Endothelial cell of umbilical vein (primary cell): ENCODE measurements around the gene SLC49A3. TPM values are rescaled to one million over a fixed set of nuclear protein-coding genes. Genes with fewer than 3 reads are reported as not detected.

Experiments
- BruUV-seq: library from RNA; stranded (reverse); fragments of 400-500 nt; replicated peaks from 2 replicates; lab custom pipeline; 2021; lab: Mats Ljungman, UMichigan
- CTCF ChIA-PET: fragments of 300-600, 350-600 bp; sonication (Branson Sonifier 250); formaldehyde crosslinking; loops from one replicate; lab custom pipeline; 2021; ENCODE audit warnings: antibody characterized with exemption, inconsistent platforms; lab: Charles Lee
- POLR2A ChIA-PET: fragments of 300-600, 350-600 bp; sonication (Branson Sonifier 250); formaldehyde crosslinking; loops from one replicate; lab custom pipeline; 2021; ENCODE audit warnings: antibody characterized with exemption, inconsistent platforms; lab: Charles Lee
- DNase-seq: peaks from one replicate; pipeline ENCODE4 v3.0.0-alpha.2; 2011; ENCODE audit warnings: low read depth, low spot score
- FAIRE-seq: peaks from 2 replicates; lab custom pipeline; 2011; peaks lifted over from hg19 to GRCh38; lab: Jason Lieb, UNC
- H2AFZ ChIP-seq: 2 replicates; pipeline ENCODE4 v1.6.0; 2012; ENCODE audit warnings: low read depth, low read length, control low read depth, inconsistent platforms
- H3K27ac ChIP-seq: 2 replicates; pipeline ENCODE4 v1.5.1; 2011; ENCODE audit warnings: low read depth, mild to moderate bottlenecking, control low read depth, low read length, moderate library complexity; ENCODE audit not compliant: insufficient read depth
- H3K27me3 ChIP-seq, 2 experiments: 2 replicates each; pipeline versions ENCODE4 v1.6.0 to v1.6.1; 2011; ENCODE audit warnings: low read length in 2 of 2, mixed read lengths in 1 of 2; ENCODE audit not compliant: control insufficient read depth in 2 of 2, insufficient read depth in 2 of 2
- H3K36me3 ChIP-seq, 2 experiments: 2 replicates in 1 of 2; 3 replicates in 1 of 2; pipeline ENCODE4 v1.5.1; 2011; ENCODE audit warnings: low read length in 2 of 2, mild to moderate bottlenecking in 1 of 2, moderate library complexity in 1 of 2; ENCODE audit not compliant: control insufficient read depth in 2 of 2, insufficient read depth in 2 of 2; ENCODE audit errors: extremely low read depth in 1 of 2
- H3K4me1 ChIP-seq: 3 replicates; pipeline ENCODE4 v1.5.1; 2011; ENCODE audit warnings: mild to moderate bottlenecking, low read length; ENCODE audit not compliant: control insufficient read depth, insufficient read depth; ENCODE audit errors: extremely low read depth
- H3K4me2 ChIP-seq: 2 replicates; pipeline ENCODE4 v1.6.1; 2011; ENCODE audit warnings: low read length, control low read depth, mixed read lengths; ENCODE audit not compliant: insufficient read depth
- H3K4me3 ChIP-seq, 3 experiments: fragments of 200-600 bp in 1 of 3; sonication (generic), shearing (Covaris generic) in 1 of 3; replicated peaks in 1 of 3; 2 replicates each; pipeline ENCODE4 v1.5.1; 2011 to 2016; ENCODE audit warnings: control low read depth in 3 of 3, low read length in 3 of 3, mild to moderate bottlenecking in 2 of 3, inconsistent platforms in 1 of 3, low read depth in 1 of 3, moderate library complexity in 1 of 3; ENCODE audit not compliant: insufficient read depth in 1 of 3
- H3K79me2 ChIP-seq: 2 replicates; pipeline ENCODE4 v1.6.0; 2012; ENCODE audit warnings: low read length, inconsistent platforms; ENCODE audit not compliant: control insufficient read depth, insufficient read depth
- H3K9ac ChIP-seq: replicated peaks from 2 replicates; pipeline ENCODE3; 2011; ENCODE audit warnings: low read length, control low read depth; ENCODE audit not compliant: insufficient read depth; ENCODE audit errors: extremely low read depth
- H3K9me1 ChIP-seq: replicated peaks from 3 replicates; pipeline ENCODE4 v1.6.0; 2011; ENCODE audit warnings: mild to moderate bottlenecking, low read length; ENCODE audit not compliant: control insufficient read depth, insufficient read depth; ENCODE audit errors: extremely low read depth
- H3K9me3 ChIP-seq: replicated peaks from 2 replicates; pipeline ENCODE4 v1.5.1; 2012; ENCODE audit warnings: low read length, inconsistent platforms; ENCODE audit not compliant: control insufficient read depth, insufficient read depth
- H4K20me1 ChIP-seq: replicated peaks from 2 replicates; pipeline ENCODE3; 2011; ENCODE audit warnings: mild to moderate bottlenecking, low read length; ENCODE audit not compliant: control insufficient read depth, insufficient read depth; ENCODE audit errors: extremely low read depth
- CTCF ChIP-seq, 2 donors: IDR thresholded peaks; 1 replicate in 1 of 2; 2 replicates in 1 of 2; pipeline ENCODE4 v1.5.1; 2011; ENCODE audit warnings: low read length in 2 of 2, mild to moderate bottlenecking in 2 of 2, moderate library complexity in 2 of 2, control low read depth in 1 of 2, inconsistent platforms in 1 of 2, low read depth in 1 of 2; ENCODE audit not compliant: insufficient read depth in 1 of 2; ENCODE audit errors: extremely low read depth in 1 of 2
- EZH2 ChIP-seq: IDR thresholded peaks from 2 replicates; pipeline ENCODE4 v1.6.1; 2012; ENCODE audit warnings: borderline replicate concordance, low read depth, mild to moderate bottlenecking, moderate library complexity, low read length, inconsistent platforms; ENCODE audit not compliant: severe bottlenecking
- FOS ChIP-seq: IDR thresholded peaks from 2 replicates; pipeline ENCODE4 v1.6.1; 2011; ENCODE audit warnings: mild to moderate bottlenecking, low read length, moderate library complexity, borderline replicate concordance; ENCODE audit not compliant: insufficient read depth
- GATA2 ChIP-seq: IDR thresholded peaks from 2 replicates; pipeline ENCODE4 v1.7.0; 2011; ENCODE audit warnings: low read depth, mild to moderate bottlenecking, moderate library complexity, mixed read lengths, low read length; ENCODE audit not compliant: insufficient read length, insufficient read depth
- JUN ChIP-seq: IDR thresholded peaks from 2 replicates; pipeline ENCODE4 v1.6.1; 2011; ENCODE audit warnings: borderline replicate concordance, low read depth; ENCODE audit not compliant: insufficient read length, insufficient read depth
- MAX ChIP-seq: IDR thresholded peaks from 2 replicates; pipeline ENCODE4 v1.6.1; 2011; ENCODE audit not compliant: insufficient read depth, insufficient read length
- MYC ChIP-seq: IDR thresholded peaks from one replicate; pipeline ENCODE4 v1.6.1; 2011; ENCODE audit warnings: mild to moderate bottlenecking, low read depth, low read length
- POLR2A ChIP-seq: IDR thresholded peaks from 2 replicates; pipeline ENCODE4 v1.6.1; 2012; ENCODE audit warnings: low read depth, mild to moderate bottlenecking, control low read depth, low read length
- POLR2AphosphoS5 ChIP-seq: IDR thresholded peaks from 2 replicates; pipeline ENCODE4 v1.6.1; 2012; ENCODE audit warnings: low read depth, mild to moderate bottlenecking, control low read depth, low read length, moderate library complexity; ENCODE audit not compliant: insufficient read depth
- dilution Hi-C: fragments of 300-500 bp; cut with MboI; formaldehyde crosslinking; loops from one replicate; pipeline ENCODE4 v1.15.0; 2019; ENCODE audit warnings: low sequenced_read_pairs; ENCODE audit not compliant: extremely low pct_ligation_motif_present
- intact Hi-C: fragments of 100-400 bp; cut with micrococcal nuclease; formaldehyde crosslinking; loops from one replicate; pipeline ENCODE4 v1.10.0; 2022
- polyA plus RNA-seq, 4 experiments: library from polyadenylated mRNA; depleted of rRNA in 3 of 4; stranded (reverse) in 3 of 4; unstranded in 1 of 4; fragments of >200 nt; gene quantifications; 2 replicates each; pipeline versions ENCODE4 v1.2.1 to v1.2.3, GENCODE V29; 2011 to 2012; ENCODE audit warnings: missing spikeins in 1 of 4
- total RNA-seq: library from RNA; stranded (reverse); gene quantifications from 2 replicates; pipeline ENCODE4 v1.2.3, GENCODE V29; 2021

Gene SLC49A3
- total and polyA plus RNA-seq, 2 donors (not counting 3 experiments of a cell fraction or from before 2014, with no cell fraction given) = 4.2 to 11.5 TPM

GRCh38 chr4:648579-649292, 40.2 kb downstream of the SLC49A3 start:
- Histone ChIP-seq H3K9me3 (no peaks in the 10 kb centered on the region), H3K79me2 (no peaks in the 10 kb centered on the region), H3K9me1 (no peaks in the 10 kb centered on the region), H2AFZ (no peak overlapping the region), H3K27ac (no peak overlapping the region), H4K20me1 (no peaks in the 10 kb centered on the region), H3K36me3 (no peaks in the 10 kb centered on the region), H3K9ac (no peak overlapping the region), H3K4me2 (no peak overlapping the region), H3K27me3 (no peaks in the 10 kb centered on the region), H3K4me3 (no peak overlapping the region), H3K4me1 (no peaks in the 10 kb centered on the region)
- DNase-seq (no peak), FAIRE-seq (no peak)
- no peak for TF ChIP-seq FOS
- TF ChIP-seq GATA2 = no peak
- TF ChIP-seq JUN = no peak
- TF ChIP-seq CTCF (IDR thresholded peaks at IDR 0.05; ENCODE audit: extremely low read depth in 1 of 2, insufficient read depth in 1 of 2, low read depth in 1 of 2, low read length in 2 of 2) = no peak
- TF ChIP-seq MAX = no peak
- TF ChIP-seq MYC = no peak
- TF ChIP-seq POLR2AphosphoS5 = no peak
- TF ChIP-seq EZH2 = no peak
- no peak for TF ChIP-seq POLR2A
- dilution Hi-C loops (no loop called here), intact Hi-C loops (no loop called here)
- BruUV-seq = no TSS peak
- CTCF ChIA-PET = interaction anchor here (0.9 kb wide), 1 partner anchor 11 kb away, joined by 3 read pairs; no protein-coding TSS in a partner anchor
- POLR2A ChIA-PET = no interaction called here
